Fibroblast of lung (primary cell): ENCODE results near the gene SGTA. TPM values are rescaled to one million over a fixed set of nuclear protein-coding genes. Genes with fewer than 3 reads are reported as not detected.
A peak's percentile ranks its signal among the peaks of the same experiment; 100 is the strongest.

Source experiments
- DNase-seq, 2 donors: peaks; one replicate each; pipeline versions ENCODE4 v3.0.0 to v3.0.0-alpha.2; 2010; ENCODE audit warnings: low read depth in 2 of 2
- H2AFZ ChIP-seq: 2 replicates; pipeline ENCODE4 v1.5.1; 2012; ENCODE audit warnings: low read length, control low read depth, inconsistent platforms
- H3K27ac ChIP-seq: 2 replicates; pipeline ENCODE4 v1.5.1; 2011; ENCODE audit warnings: low read length, control low read depth; ENCODE audit not compliant: insufficient read depth
- H3K27me3 ChIP-seq: 2 replicates; pipeline ENCODE4 v1.5.1; 2011; ENCODE audit warnings: mild to moderate bottlenecking, low read length; ENCODE audit not compliant: control insufficient read depth, insufficient read depth
- H3K36me3 ChIP-seq: 2 replicates; pipeline ENCODE4 v1.5.1; 2011; ENCODE audit warnings: low read length; ENCODE audit not compliant: control insufficient read depth, insufficient read depth
- H3K4me1 ChIP-seq: 2 replicates; pipeline ENCODE4 v1.5.1; 2011; ENCODE audit warnings: low read length; ENCODE audit not compliant: control insufficient read depth, insufficient read depth; ENCODE audit errors: extremely low read depth
- H3K4me2 ChIP-seq: 2 replicates; pipeline ENCODE4 v1.5.1; 2011; ENCODE audit warnings: low read length, control low read depth; ENCODE audit not compliant: insufficient read depth; ENCODE audit errors: extremely low read depth
- H3K4me3 ChIP-seq, 4 experiments: fragments of 200-600 bp in 1 of 4; sonication (generic) in 1 of 4; replicated peaks in 1 of 4; 2 replicates each; pipeline ENCODE4 v1.5.1; 2011 to 2016; ENCODE audit warnings: low read length in 4 of 4, low read depth in 3 of 4, mild to moderate bottlenecking in 3 of 4, control low read depth in 2 of 4, inconsistent platforms in 1 of 4, mixed read lengths in 1 of 4; ENCODE audit not compliant: insufficient read depth in 1 of 4; ENCODE audit errors: control extremely low read depth in 1 of 4
- H3K79me2 ChIP-seq: 2 replicates; pipeline ENCODE4 v1.5.1; 2012; ENCODE audit warnings: mild to moderate bottlenecking, low read length, inconsistent platforms; ENCODE audit not compliant: control insufficient read depth, insufficient read depth
- H3K9ac ChIP-seq: 2 replicates; pipeline ENCODE4 v1.5.1; 2011; ENCODE audit warnings: mild to moderate bottlenecking, low read length, control low read depth; ENCODE audit not compliant: insufficient read depth
- H3K9me3 ChIP-seq: 2 replicates; pipeline ENCODE4 v1.5.1; 2012; ENCODE audit warnings: low read depth, low read length; ENCODE audit not compliant: control insufficient read depth, insufficient read depth
- H4K20me1 ChIP-seq: 2 replicates; pipeline ENCODE4 v1.5.1; 2011; ENCODE audit warnings: low read length; ENCODE audit not compliant: control insufficient read depth, insufficient read depth; ENCODE audit errors: extremely low read depth
- EZH2 ChIP-seq: IDR thresholded peaks from 2 replicates; pipeline ENCODE4 v1.5.1; 2012; ENCODE audit warnings: low read length, control low read depth, mild to moderate bottlenecking; ENCODE audit errors: missing control alignments
- polyA plus RNA-seq, 2 donors: library from polyadenylated mRNA; depleted of rRNA in 1 of 2; stranded (reverse) in 1 of 2; unstranded in 1 of 2; fragments of >200 nt; gene quantifications; 2 replicates each; pipeline ENCODE4 v1.2.1, GENCODE V29; 2011 to 2012; ENCODE audit warnings: missing spikeins in 1 of 2
- total RNA-seq: library from RNA; depleted of rRNA; stranded (reverse); fragments of >200 nt; gene quantifications from 2 replicates; pipeline ENCODE4 v1.2.1, GENCODE V29; 2014
- TF ChIP-seq, protein P1 (sequence below), 2 donors: IDR thresholded peaks in 1 of 2; conservative IDR thresholded peaks in 1 of 2; 1 replicate in 1 of 2; 2 replicates in 1 of 2; pipeline ENCODE4 v1.5.1; 2011 to 2012; ENCODE audit warnings: low read length in 2 of 2, control low read depth in 1 of 2, inconsistent platforms in 1 of 2, low read depth in 1 of 2, mild to moderate bottlenecking in 1 of 2

Gene SGTA
- total and polyA plus RNA-seq, 2 donors (not counting 1 experiment from before 2014, with no cell fraction given) = 26.8 to 33.4 TPM

DNA sequence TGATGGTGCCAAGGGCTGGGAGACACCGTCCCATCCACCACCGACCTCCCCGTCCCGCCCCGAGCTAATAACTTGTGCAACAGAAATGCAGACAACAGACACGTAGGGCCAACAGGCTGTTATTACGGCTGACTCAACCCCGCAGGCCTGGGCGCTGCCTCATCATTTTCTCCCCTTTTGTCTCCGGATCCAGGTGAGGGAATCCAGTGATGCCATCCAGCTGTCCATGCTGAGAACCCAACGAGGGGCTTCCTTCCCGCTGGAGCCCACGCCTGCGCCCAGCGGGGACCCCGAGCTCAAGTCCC lies 55.5 kb downstream of the SGTA start:
- H3K4me3 ChIP-seq = no peak overlapping the region
- H3K4me1 ChIP-seq = peaks cover 4% of the 10 kb centered on the region
- no peak for DNase-seq
- H3K27ac ChIP-seq = no peak overlapping the region
- H4K20me1 ChIP-seq = no peaks in the 10 kb centered on the region
- H3K36me3 ChIP-seq = no peaks in the 10 kb centered on the region
- H2AFZ ChIP-seq = no peak overlapping the region
- TF ChIP-seq, protein P1, sequence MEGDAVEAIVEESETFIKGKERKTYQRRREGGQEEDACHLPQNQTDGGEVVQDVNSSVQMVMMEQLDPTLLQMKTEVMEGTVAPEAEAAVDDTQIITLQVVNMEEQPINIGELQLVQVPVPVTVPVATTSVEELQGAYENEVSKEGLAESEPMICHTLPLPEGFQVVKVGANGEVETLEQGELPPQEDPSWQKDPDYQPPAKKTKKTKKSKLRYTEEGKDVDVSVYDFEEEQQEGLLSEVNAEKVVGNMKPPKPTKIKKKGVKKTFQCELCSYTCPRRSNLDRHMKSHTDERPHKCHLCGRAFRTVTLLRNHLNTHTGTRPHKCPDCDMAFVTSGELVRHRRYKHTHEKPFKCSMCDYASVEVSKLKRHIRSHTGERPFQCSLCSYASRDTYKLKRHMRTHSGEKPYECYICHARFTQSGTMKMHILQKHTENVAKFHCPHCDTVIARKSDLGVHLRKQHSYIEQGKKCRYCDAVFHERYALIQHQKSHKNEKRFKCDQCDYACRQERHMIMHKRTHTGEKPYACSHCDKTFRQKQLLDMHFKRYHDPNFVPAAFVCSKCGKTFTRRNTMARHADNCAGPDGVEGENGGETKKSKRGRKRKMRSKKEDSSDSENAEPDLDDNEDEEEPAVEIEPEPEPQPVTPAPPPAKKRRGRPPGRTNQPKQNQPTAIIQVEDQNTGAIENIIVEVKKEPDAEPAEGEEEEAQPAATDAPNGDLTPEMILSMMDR (conservative IDR thresholded peaks at IDR 0.05 in 1 of 2, IDR thresholded peaks at IDR 0.05 in 1 of 2; ENCODE audit: low read depth in 1 of 2, low read length in 2 of 2) = no peak
- TF ChIP-seq EZH2 = no peak
- H3K4me2 ChIP-seq = no peak overlapping the region
- no peaks in the 10 kb centered on the region for H3K9me3 ChIP-seq
- no peak overlapping the region for H3K9ac ChIP-seq
- H3K79me2 ChIP-seq = no peaks in the 10 kb centered on the region
- peaks cover 8% of the 10 kb centered on the region for H3K27me3 ChIP-seq

DNA sequence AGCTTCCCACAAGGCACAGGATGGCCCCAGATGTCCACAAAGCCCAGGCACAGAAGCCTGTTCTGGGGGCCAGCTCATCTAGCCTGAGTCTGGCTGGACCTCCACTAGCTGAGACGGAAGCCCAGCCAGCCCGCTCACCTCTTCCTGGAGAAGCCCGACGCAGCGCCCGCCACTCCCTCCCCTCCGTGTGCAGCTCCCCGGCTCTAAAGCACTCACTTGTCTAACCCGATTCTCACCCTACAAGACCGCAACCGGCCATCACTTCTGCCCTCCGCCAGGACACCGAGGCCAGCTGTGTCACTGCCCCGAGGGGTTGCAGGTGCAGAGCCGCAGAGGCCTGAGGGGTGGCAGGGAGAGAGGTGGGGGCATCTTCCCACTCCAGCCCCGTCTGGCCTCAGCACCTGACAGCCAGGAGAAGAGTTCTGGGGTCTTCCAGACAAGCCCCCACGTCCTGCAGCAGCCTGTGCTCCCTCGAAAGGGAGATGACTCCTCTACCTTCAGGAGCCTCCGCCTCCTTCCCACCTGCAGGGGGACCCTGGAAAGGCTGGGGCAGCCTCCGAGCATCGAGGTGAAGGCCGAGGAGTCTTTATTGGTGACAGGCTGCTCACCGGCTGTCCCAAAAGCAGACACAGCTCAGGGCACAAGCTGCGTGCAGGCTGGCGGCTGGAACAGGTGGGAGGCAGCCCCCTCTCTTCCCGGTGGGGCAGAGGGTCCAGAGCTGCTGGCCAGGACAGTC lies 56.0 kb downstream of the SGTA start:
- H3K27ac ChIP-seq = no peak overlapping the region
- H3K4me3 ChIP-seq = no peak overlapping the region
- no peaks in the 10 kb centered on the region for H3K9me3 ChIP-seq
- no peak overlapping the region for H2AFZ ChIP-seq
- no peak overlapping the region for H3K4me2 ChIP-seq
- H3K4me1 ChIP-seq = peaks cover 4% of the 10 kb centered on the region
- no peak for DNase-seq
- H3K79me2 ChIP-seq = no peaks in the 10 kb centered on the region
- H3K36me3 ChIP-seq = no peaks in the 10 kb centered on the region
- H4K20me1 ChIP-seq = no peaks in the 10 kb centered on the region
- no peak overlapping the region for H3K9ac ChIP-seq
- peak; percentile 55 for TF ChIP-seq EZH2
- TF ChIP-seq, protein P1 (conservative IDR thresholded peaks at IDR 0.05 in 1 of 2, IDR thresholded peaks at IDR 0.05 in 1 of 2; ENCODE audit: low read depth in 1 of 2, low read length in 2 of 2) = no peak
- peaks cover 8% of the 10 kb centered on the region for H3K27me3 ChIP-seq

DNA sequence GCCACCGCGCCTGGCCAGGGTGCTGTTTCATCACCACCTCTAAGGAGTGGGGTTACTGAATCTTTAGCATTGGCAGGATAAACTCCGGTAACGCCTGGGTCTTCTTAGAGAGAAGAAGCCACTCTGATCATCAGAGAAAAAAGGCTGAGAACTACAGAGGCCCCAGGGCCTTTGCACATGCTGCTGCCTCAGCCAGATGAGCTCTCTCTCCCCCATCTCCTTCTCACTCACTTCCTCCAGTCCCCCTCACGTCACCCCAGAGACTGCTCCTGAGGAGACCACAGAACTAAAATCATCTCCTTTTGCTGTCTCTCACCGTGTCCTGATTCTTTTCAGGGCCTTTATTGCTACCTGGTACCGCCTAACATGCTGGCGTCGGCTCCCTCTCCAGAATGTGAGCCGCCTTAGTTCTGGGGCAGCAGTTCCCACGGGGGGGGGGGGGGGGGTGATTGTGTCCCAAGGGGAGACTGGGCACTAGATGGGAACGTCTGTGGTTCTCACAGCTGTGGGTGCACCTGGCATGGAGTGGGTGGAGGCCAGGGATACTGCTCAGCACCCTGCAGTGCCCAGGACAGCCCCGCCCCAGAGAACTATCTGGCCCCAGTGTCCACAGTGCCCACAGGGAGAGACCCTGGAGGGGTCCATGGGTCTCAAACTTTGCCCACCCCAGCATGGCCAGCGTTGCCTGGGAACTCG lies 56.8 kb downstream of the SGTA start:
- no peaks in the 10 kb centered on the region for H3K79me2 ChIP-seq
- DNase-seq = no peak
- H3K4me1 ChIP-seq = peaks cover 4% of the 10 kb centered on the region
- no peak overlapping the region for H3K4me3 ChIP-seq
- H3K4me2 ChIP-seq = no peak overlapping the region
- no peaks in the 10 kb centered on the region for H3K9me3 ChIP-seq
- H3K9ac ChIP-seq = no peak overlapping the region
- H3K36me3 ChIP-seq = no peaks in the 10 kb centered on the region
- no peak overlapping the region for H3K27ac ChIP-seq
- no peak overlapping the region for H2AFZ ChIP-seq
- no peak for TF ChIP-seq EZH2
- TF ChIP-seq, protein P1 (conservative IDR thresholded peaks at IDR 0.05 in 1 of 2, IDR thresholded peaks at IDR 0.05 in 1 of 2; ENCODE audit: low read depth in 1 of 2, low read length in 2 of 2) = no peak
- no peaks in the 10 kb centered on the region for H4K20me1 ChIP-seq
- peaks cover 8% of the 10 kb centered on the region for H3K27me3 ChIP-seq
